Tibial artery (tissue), 4 donors: ENCODE measurements around the gene VEGFC.

Source experiments
- DNase-seq, 2 donors: peaks; one replicate each; pipeline ENCODE4 v3.0.0-alpha.2; 2019
- H3K27ac ChIP-seq, 2 donors: fragments of 200-600 bp; sonication (generic) in 1 of 2; 1 replicate in 1 of 2; 2 replicates in 1 of 2; pipeline ENCODE4 v1.5.1; 2018 to 2019; ENCODE audit warnings: mild to moderate bottlenecking in 1 of 2
- H3K27me3 ChIP-seq, 2 donors: fragments of 200-600 bp; sonication (generic) in 1 of 2; one replicate each; pipeline versions ENCODE4 v1.5.1 to v1.6.0; 2016 to 2019
- H3K36me3 ChIP-seq, 3 donors: fragments of 200-600 bp; sonication (generic) in 2 of 3; one replicate each; pipeline ENCODE4 v1.5.1; 2016 to 2019; ENCODE audit warnings: mild to moderate bottlenecking in 2 of 3
- H3K4me1 ChIP-seq, 4 donors: fragments of 200-600 bp; sonication (generic) in 2 of 4; 1 replicate in 3 of 4; 2 replicates in 1 of 4; pipeline ENCODE4 v1.5.1; 2016 to 2019
- H3K4me3 ChIP-seq, 2 donors: fragments of 200-600 bp; sonication (generic) in 1 of 2; 1 replicate in 1 of 2; 2 replicates in 1 of 2; pipeline ENCODE4 v1.5.1; 2018 to 2019; ENCODE audit warnings: mild to moderate bottlenecking in 2 of 2
- H3K9me3 ChIP-seq, 3 donors: fragments of 200-600 bp; sonication (generic) in 1 of 3; one replicate each; pipeline ENCODE4 v1.5.1; 2016 to 2019
- CTCF ChIP-seq, 2 experiments: fragments of 200-600 bp in 1 of 2; fragments of 450-650 bp in 1 of 2; IDR thresholded peaks; one replicate each; pipeline ENCODE4 v1.5.1; 2017 to 2019; ENCODE audit warnings: antibody characterized with exemption in 2 of 2, mild to moderate bottlenecking in 1 of 2, moderate library complexity in 1 of 2
- intact Hi-C: fragments of 100-400 bp; cut with DNase I; formaldehyde crosslinking; loops from one replicate; pipeline ENCODE4 v1.15.0; 2023; ENCODE audit warnings: low total_unique reads

The VEGFC gene

GRCh38 chr4:176753049-176753448 lies 39.7 kb downstream of the VEGFC start:
- Histone ChIP-seq H3K27me3 (no peaks in the 10 kb centered on the region), H3K27ac (no peak overlapping the region), H3K9me3 (no peaks in the 10 kb centered on the region), H3K36me3 (no peaks in the 10 kb centered on the region), H3K4me1 (no peaks in the 10 kb centered on the region), H3K4me3 (no peak overlapping the region)
- intact Hi-C loops, result no loop called here
- no peak for TF ChIP-seq CTCF (IDR thresholded peaks at IDR 0.05)
- DNase-seq, result no peak

- intact Hi-C loops, result no loop called here
- no peak for DNase-seq
- H3K9me3 ChIP-seq, result no peaks in the 10 kb centered on the region
- H3K27me3 ChIP-seq, result no peaks in the 10 kb centered on the region
- no peaks in the 10 kb centered on the region for H3K36me3 ChIP-seq
- H3K4me3 ChIP-seq, result no peak overlapping the region
- H3K27ac ChIP-seq, result no peak overlapping the region
- no peak for TF ChIP-seq CTCF (IDR thresholded peaks at IDR 0.05)
- H3K4me1 ChIP-seq, result no peaks in the 10 kb centered on the region
Measured at GRCh38 chr4:176752191-176752749, 40.5 kb downstream of the VEGFC start.

- no peaks in the 10 kb centered on the region for H3K4me1 ChIP-seq
Measured at GRCh38 chr4:176751061-176751460, 41.7 kb downstream of the VEGFC start.

GRCh38 chr4:176746846-176747245 lies 45.9 kb downstream of the VEGFC start:
- TF ChIP-seq CTCF (IDR thresholded peaks at IDR 0.05), result no peak
- H3K4me3 ChIP-seq, result no peak overlapping the region
- H3K36me3 ChIP-seq, result no peaks in the 10 kb centered on the region
- DNase-seq, result no peak
- intact Hi-C loops, result no loop called here
- H3K4me1 ChIP-seq, result no peaks in the 10 kb centered on the region
- no peak overlapping the region for H3K27ac ChIP-seq
- H3K9me3 ChIP-seq, result no peaks in the 10 kb centered on the region
- no peaks in the 10 kb centered on the region for H3K27me3 ChIP-seq

More at GRCh38 chr4:176751061-176751460, 41.7 kb downstream of the VEGFC start:
- Histone ChIP-seq H3K27ac (no peak overlapping the region), H3K4me3 (no peak overlapping the region), H3K27me3 (no peaks in the 10 kb centered on the region), H3K9me3 (no peaks in the 10 kb centered on the region), H3K36me3 (no peaks in the 10 kb centered on the region)
- no peak for TF ChIP-seq CTCF (IDR thresholded peaks at IDR 0.05)
- intact Hi-C loops, result no loop called here
- no peak for DNase-seq

GRCh38 chr4:176745902-176746301 lies 46.8 kb downstream of the VEGFC start:
- no peak for TF ChIP-seq CTCF (IDR thresholded peaks at IDR 0.05)
- no peaks in the 10 kb centered on the region for H3K36me3 ChIP-seq
- intact Hi-C loops, result no loop called here
- H3K4me3 ChIP-seq, result no peak overlapping the region
- H3K27ac ChIP-seq, result no peak overlapping the region
- no peaks in the 10 kb centered on the region for H3K4me1 ChIP-seq
- no peaks in the 10 kb centered on the region for H3K27me3 ChIP-seq
- no peak for DNase-seq
- no peaks in the 10 kb centered on the region for H3K9me3 ChIP-seq

GRCh38 chr4:176744091-176744490 lies 48.6 kb downstream of the VEGFC start:
- Histone ChIP-seq H3K4me3 (no peak overlapping the region), H3K27me3 (no peaks in the 10 kb centered on the region), H3K9me3 (no peaks in the 10 kb centered on the region), H3K27ac (no peak overlapping the region), H3K4me1 (no peaks in the 10 kb centered on the region), H3K36me3 (no peaks in the 10 kb centered on the region)
- no peak for TF ChIP-seq CTCF (IDR thresholded peaks at IDR 0.05)
- DNase-seq, result no peak
- intact Hi-C loops, result no loop called here
